ENCODE measurements around the gene CSPG4. TPM values are rescaled to one million over a fixed set of nuclear protein-coding genes. Genes with fewer than 3 reads are reported as not detected.
"Not testable (repeated sequence)": the region's sequence is repeated elsewhere in the genome, so short reads cannot be mapped to it uniquely, and the experiment has no call there.

Gene CSPG4, protein sequence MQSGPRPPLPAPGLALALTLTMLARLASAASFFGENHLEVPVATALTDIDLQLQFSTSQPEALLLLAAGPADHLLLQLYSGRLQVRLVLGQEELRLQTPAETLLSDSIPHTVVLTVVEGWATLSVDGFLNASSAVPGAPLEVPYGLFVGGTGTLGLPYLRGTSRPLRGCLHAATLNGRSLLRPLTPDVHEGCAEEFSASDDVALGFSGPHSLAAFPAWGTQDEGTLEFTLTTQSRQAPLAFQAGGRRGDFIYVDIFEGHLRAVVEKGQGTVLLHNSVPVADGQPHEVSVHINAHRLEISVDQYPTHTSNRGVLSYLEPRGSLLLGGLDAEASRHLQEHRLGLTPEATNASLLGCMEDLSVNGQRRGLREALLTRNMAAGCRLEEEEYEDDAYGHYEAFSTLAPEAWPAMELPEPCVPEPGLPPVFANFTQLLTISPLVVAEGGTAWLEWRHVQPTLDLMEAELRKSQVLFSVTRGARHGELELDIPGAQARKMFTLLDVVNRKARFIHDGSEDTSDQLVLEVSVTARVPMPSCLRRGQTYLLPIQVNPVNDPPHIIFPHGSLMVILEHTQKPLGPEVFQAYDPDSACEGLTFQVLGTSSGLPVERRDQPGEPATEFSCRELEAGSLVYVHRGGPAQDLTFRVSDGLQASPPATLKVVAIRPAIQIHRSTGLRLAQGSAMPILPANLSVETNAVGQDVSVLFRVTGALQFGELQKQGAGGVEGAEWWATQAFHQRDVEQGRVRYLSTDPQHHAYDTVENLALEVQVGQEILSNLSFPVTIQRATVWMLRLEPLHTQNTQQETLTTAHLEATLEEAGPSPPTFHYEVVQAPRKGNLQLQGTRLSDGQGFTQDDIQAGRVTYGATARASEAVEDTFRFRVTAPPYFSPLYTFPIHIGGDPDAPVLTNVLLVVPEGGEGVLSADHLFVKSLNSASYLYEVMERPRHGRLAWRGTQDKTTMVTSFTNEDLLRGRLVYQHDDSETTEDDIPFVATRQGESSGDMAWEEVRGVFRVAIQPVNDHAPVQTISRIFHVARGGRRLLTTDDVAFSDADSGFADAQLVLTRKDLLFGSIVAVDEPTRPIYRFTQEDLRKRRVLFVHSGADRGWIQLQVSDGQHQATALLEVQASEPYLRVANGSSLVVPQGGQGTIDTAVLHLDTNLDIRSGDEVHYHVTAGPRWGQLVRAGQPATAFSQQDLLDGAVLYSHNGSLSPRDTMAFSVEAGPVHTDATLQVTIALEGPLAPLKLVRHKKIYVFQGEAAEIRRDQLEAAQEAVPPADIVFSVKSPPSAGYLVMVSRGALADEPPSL (N-terminal part only)
- 1 to 10 TPM; 3.0 to 4.0 TPM for polyA plus RNA-seq

DNA sequence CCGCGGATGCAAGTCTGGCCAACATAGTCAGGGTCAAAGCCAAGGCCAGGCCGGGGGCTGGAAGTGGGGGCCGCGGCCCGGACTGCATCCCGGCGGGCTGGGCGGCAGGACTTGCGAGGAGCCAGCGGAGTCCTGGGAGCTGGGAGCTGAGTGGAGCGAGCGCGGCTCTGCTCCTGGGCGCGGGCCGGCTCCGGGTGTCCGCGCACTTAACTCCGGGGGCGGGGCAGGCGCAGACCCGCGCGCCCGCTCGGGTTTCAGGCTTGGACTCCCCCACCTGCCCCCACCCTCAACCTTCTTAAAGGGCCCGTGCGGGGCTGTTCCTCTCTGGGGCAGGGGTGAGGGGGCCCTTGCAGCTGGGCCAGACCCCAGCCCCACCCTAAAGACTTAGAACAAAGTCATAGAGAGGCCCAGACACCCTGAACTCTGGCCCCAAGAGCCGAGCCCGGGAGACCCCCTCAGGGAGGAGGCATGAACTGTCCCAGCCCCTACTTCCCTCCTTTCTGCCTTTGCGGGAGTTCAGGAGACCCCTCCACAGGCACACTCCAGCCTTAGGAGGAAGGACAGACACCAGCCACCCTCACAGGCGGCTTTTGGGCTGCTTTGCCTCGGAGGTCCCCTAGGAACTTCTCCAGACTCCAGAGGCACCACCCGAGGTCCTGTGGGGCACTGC is at the start of gene CSPG4:
Gene CSPG4, minus strand, starts transcription at position 181 of the 670 bp plus-strand sequence. Its CDS starts 93 bp downstream, at position 88.
- Histone ChIP-seq H3K4me3 (ENCODE audit: low read depth in 1 of 2, low read length in 2 of 2) (peak within 1 kb of the TSS; percentile 36 to 40), H3K27me3 (ENCODE audit: control insufficient read depth in 1 of 2, insufficient read depth in 2 of 2, low read length in 2 of 2) (no peaks in the 10 kb centered on the region), H3K27ac (ENCODE audit: low read depth in 2 of 2, low read length in 1 of 2) (peak within 1 kb of the TSS; percentile 51 to 83), H3K9me3 (ENCODE audit: control insufficient read depth in 2 of 2, insufficient read depth in 1 of 2, low read depth in 1 of 2, low read length in 1 of 2) (no peaks in the 10 kb centered on the region), H3K4me1 (ENCODE audit: control insufficient read depth in 2 of 2, insufficient read depth in 2 of 2, low read length in 1 of 2) (peaks cover 0 to 8% of the 10 kb centered on the region in 2 donors), H3K36me3 (ENCODE audit: control insufficient read depth in 2 of 2, insufficient read depth in 2 of 2, low read length in 1 of 2) (no peaks in the 10 kb centered on the region)
- WGBS, 2 donors = 8 to 9% methylated on average over 30 to 36 of the region's 36 CpGs

DNA sequence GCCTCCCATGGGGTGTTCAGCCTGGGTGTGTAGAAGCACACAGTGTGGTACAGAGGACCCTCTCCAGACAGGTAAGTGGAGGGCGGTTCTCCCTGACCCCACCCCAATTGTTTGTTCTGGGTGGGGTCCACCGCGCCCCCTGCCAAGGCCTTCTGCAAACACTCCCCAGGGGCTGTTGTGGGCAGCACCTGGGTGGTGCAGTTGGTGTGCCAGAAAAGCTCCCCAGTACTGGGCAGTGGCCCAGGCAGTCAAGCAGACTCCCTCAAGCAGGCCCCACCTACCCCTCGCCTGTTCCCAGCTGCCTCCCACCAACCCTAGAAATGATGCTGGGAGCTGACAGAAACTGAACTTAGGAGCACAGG is 49.7 kb upstream of the CSPG4 start:
- 66 to 67% methylated on average over 4 of the region's 4 CpGs for WGBS, 2 donors
- not testable (repeated sequence) for H3K27ac ChIP-seq (ENCODE audit: low read depth in 2 of 2, low read length in 1 of 2); H3K9me3 ChIP-seq (ENCODE audit: control insufficient read depth in 2 of 2, insufficient read depth in 1 of 2, low read depth in 1 of 2, low read length in 1 of 2); H3K4me1 ChIP-seq (ENCODE audit: control insufficient read depth in 2 of 2, insufficient read depth in 2 of 2, low read length in 1 of 2); H3K36me3 ChIP-seq (ENCODE audit: control insufficient read depth in 2 of 2, insufficient read depth in 2 of 2, low read length in 1 of 2); H3K27me3 ChIP-seq (ENCODE audit: control insufficient read depth in 1 of 2, insufficient read depth in 2 of 2, low read length in 2 of 2); H3K4me3 ChIP-seq (ENCODE audit: low read depth in 1 of 2, low read length in 2 of 2)

DNA sequence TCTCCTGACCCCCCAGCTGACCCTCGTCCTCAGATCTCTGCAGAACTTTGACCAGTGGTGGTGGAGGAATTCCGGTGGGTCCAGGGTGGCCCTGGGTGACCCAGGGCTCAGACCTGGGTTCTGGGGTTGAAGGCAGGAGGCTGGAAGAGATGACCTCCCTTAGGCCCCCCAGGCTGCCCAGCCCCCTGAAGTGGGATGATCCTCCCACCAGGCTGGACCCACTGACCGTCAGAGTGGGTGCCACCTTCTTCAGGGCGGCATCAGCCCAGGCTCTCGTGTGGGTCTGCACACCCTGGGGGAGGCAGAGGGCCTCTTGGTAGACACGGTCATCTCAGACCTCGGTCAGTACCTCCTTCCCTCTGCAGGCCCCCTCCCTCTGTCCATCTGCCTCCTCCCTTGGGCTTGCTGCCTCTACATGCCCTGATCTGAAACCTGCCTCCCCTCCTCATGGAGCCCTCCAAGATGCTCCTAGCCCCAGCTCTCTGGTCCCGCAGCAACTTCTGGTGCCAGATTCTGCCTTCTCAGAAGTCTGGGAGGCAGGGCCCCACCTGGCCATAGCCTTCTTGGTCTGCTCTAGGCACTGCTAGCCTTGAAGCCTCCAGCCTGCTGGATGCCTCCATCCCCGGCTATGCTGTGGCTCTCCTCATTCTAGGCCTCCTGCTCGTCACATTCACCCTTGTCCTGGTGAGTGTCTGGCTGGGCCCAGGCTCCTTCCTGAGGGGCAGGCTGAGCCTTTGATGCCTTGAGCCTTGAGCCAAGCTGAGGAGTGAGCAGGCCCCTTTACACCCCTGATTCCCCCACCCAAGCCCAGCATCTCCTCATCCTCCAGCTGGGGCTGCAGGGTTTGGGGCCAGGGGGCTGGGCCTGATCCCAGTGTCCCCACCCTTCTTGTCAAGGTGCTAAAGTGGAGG is 49.1 kb upstream of the CSPG4 start:
- Histone ChIP-seq H3K27me3 (ENCODE audit: control insufficient read depth in 1 of 2, insufficient read depth in 2 of 2, low read length in 2 of 2) (no peaks in the 10 kb centered on the region), H3K9me3 (ENCODE audit: control insufficient read depth in 2 of 2, insufficient read depth in 1 of 2, low read depth in 1 of 2, low read length in 1 of 2) (peaks cover 0 to 2% of the 10 kb centered on the region in 2 donors), H3K4me1 (ENCODE audit: control insufficient read depth in 2 of 2, insufficient read depth in 2 of 2, low read length in 1 of 2) (peaks cover 0 to 6% of the 10 kb centered on the region in 2 donors), H3K4me3 (ENCODE audit: low read depth in 1 of 2, low read length in 2 of 2) (no peak overlapping the region), H3K36me3 (ENCODE audit: control insufficient read depth in 2 of 2, insufficient read depth in 2 of 2, low read length in 1 of 2) (no peaks in the 10 kb centered on the region), H3K27ac (ENCODE audit: low read depth in 2 of 2, low read length in 1 of 2) (no peak overlapping the region)
- 92 to 94% methylated on average over 10 of the region's 10 CpGs for WGBS, 2 donors

DNA sequence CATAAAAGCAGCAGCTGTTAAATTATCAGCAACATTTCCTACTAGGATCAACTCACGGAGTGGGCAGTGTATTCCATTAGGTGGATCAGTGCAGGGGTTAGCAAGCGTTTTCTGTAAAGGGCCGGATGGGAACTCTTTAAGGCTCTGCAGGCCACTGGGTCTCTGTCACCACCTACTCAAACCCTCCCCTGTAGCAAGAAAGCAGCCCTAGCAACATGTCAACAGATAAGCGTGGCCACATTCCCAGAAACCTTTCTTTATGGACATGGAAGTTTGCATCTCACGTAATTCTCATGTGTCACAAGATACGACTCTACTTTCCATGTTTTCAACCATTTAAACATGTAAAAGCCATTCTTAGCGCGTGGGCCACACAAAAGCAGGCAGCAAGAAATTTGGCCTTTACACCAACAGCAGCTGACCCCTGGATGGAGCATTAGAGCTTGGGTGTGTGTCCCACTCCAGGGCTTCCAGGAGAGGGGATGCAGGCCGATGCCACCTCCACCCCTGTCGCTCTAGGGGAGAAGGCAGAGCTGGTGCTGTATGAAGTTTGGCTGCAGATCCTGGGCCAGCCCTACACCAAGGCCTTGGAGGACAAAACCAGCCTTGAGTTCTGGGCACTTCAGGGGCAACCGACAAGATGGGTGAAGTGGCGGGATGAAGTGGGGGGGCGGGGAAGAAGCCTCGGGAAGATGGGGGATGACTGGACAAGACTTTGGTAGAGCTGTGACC is 48.2 kb upstream of the CSPG4 start:
- Histone ChIP-seq H3K4me3 (ENCODE audit: low read depth in 1 of 2, low read length in 2 of 2) (no peak overlapping the region), H3K27me3 (ENCODE audit: control insufficient read depth in 1 of 2, insufficient read depth in 2 of 2, low read length in 2 of 2) (no peaks in the 10 kb centered on the region), H3K36me3 (ENCODE audit: control insufficient read depth in 2 of 2, insufficient read depth in 2 of 2, low read length in 1 of 2) (no peaks in the 10 kb centered on the region), H3K4me1 (ENCODE audit: control insufficient read depth in 2 of 2, insufficient read depth in 2 of 2, low read length in 1 of 2) (peaks cover 0 to 6% of the 10 kb centered on the region in 2 donors), H3K27ac (ENCODE audit: low read depth in 2 of 2, low read length in 1 of 2) (no peak overlapping the region), H3K9me3 (ENCODE audit: control insufficient read depth in 2 of 2, insufficient read depth in 1 of 2, low read depth in 1 of 2, low read length in 1 of 2) (peaks cover 0 to 2% of the 10 kb centered on the region in 2 donors)
- 93 to 96% methylated on average over 14 of the region's 14 CpGs for WGBS, 2 donors

DNA sequence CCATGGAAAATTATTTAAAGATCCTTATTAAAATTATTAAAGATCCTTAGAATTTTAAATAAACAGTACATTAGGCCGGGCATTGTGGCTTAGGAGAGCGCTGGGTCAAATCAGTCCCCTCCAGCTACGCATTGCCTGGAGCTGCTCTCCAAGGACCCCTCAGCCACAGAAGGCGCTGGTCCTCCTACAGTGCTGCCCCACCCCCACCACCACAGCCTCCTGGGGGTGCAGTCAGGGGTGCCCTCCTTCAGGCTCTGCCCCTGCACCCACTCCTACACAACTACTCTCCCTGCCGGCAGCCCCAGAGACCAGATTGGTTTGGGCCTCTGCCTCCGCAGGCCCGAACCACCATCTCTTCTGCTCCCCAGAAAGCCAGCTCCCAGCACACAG is 47.5 kb upstream of the CSPG4 start:
- not testable (repeated sequence) for H3K4me1 ChIP-seq (ENCODE audit: control insufficient read depth in 2 of 2, insufficient read depth in 2 of 2, low read length in 1 of 2); H3K9me3 ChIP-seq (ENCODE audit: control insufficient read depth in 2 of 2, insufficient read depth in 1 of 2, low read depth in 1 of 2, low read length in 1 of 2); H3K4me3 ChIP-seq (ENCODE audit: low read depth in 1 of 2, low read length in 2 of 2); H3K27me3 ChIP-seq (ENCODE audit: control insufficient read depth in 1 of 2, insufficient read depth in 2 of 2, low read length in 2 of 2); H3K27ac ChIP-seq (ENCODE audit: low read depth in 2 of 2, low read length in 1 of 2); H3K36me3 ChIP-seq (ENCODE audit: control insufficient read depth in 2 of 2, insufficient read depth in 2 of 2, low read length in 1 of 2)
- 94 to 96% methylated on average over 6 to 7 of the region's 7 CpGs for WGBS, 2 donors

DNA sequence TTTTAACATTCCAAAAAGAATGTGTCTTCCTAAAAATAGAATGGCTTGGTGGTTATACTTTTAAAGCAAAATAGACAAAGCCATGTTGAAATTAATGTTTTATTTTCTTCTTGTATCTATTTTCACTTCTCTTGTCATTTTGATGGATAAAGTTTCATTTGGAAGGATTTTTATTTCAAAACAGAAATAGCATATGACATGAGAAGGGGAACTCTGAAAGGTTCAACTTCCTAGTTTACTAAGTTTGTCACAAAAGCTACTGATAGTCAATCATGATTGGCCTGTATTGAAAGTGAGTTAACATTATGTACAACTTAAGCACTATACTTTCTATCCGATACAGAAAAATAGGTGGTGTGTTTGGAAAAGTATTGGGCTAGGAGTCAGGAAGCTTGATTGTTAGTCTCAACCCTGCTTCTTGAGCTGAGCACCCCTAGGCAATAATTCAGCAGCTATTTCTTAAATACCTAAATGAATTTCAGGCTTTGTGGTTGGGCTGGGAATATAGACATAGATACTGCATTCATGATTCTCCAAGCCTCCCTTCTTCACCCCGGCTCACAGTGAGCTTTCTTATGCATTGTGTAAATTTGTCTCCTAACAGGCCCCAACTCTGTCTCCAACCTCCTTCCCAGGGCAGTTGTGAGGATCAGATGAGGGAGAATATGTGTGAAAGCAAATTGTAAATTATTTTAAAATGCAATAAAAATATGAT is 46.9 kb upstream of the CSPG4 start:
- WGBS, 2 donors = 85 to 89% methylated on average over 2 of the region's 2 CpGs
- H3K27me3 ChIP-seq (ENCODE audit: control insufficient read depth in 1 of 2, insufficient read depth in 2 of 2, low read length in 2 of 2) = no peaks in the 10 kb centered on the region
- no peak overlapping the region for H3K27ac ChIP-seq (ENCODE audit: low read depth in 2 of 2, low read length in 1 of 2)
- H3K4me1 ChIP-seq (ENCODE audit: control insufficient read depth in 2 of 2, insufficient read depth in 2 of 2, low read length in 1 of 2) = peaks cover 0 to 6% of the 10 kb centered on the region in 2 donors
- H3K9me3 ChIP-seq (ENCODE audit: control insufficient read depth in 2 of 2, insufficient read depth in 1 of 2, low read depth in 1 of 2, low read length in 1 of 2) = peaks cover 0 to 2% of the 10 kb centered on the region in 2 donors
- no peak overlapping the region for H3K4me3 ChIP-seq (ENCODE audit: low read depth in 1 of 2, low read length in 2 of 2)
- no peaks in the 10 kb centered on the region for H3K36me3 ChIP-seq (ENCODE audit: control insufficient read depth in 2 of 2, insufficient read depth in 2 of 2, low read length in 1 of 2)

DNA sequence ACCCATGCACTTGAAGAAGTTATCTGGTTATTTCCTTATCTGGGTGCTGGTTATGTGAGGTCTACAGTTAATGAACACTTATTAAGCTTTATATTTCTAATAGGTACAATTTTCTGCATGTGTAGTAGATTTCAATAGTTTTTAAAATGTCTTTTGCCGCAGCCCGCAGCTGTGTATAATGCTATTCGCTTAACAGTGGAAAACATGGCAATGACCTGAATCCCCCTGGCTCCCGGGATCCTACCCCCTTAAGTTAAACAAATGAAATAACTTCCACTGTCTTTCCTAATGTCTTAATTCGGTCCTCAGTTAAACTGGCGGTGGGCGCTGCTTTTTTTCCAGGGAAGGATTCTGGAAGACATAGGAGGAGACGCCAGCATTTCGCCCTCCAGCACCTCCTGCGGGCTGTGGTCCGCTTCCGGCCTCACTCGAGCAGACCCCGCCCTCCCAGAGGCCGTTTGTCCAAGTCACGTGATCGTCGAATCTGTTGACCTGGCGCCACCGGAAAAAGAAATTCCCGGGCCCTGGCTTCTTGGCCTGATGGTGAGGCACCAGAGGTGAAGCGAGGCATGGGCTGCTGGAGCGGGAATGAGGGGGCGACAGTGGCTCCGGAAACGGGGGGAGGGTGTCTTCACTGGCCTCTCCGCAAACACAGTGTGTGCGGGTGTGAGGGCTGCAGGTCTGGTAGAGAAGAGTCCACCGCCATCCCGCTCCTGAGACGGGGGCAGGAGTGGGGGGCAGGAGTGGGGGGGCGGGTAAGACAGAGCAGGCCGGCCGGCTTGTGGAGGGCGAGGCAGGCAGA is 45.6 kb upstream of the CSPG4 start:
- 3% methylated on average over 35 of the region's 35 CpGs for WGBS, 2 donors

More for the DNA sequence above, 45.6 kb upstream of the CSPG4 start:
- peaks cover 0 to 6% of the 10 kb centered on the region in 2 donors for H3K4me1 ChIP-seq (ENCODE audit: control insufficient read depth in 2 of 2, insufficient read depth in 2 of 2, low read length in 1 of 2)
- peak overlapping the region; percentile 44 to 66 for H3K4me3 ChIP-seq (ENCODE audit: low read depth in 1 of 2, low read length in 2 of 2)
- H3K36me3 ChIP-seq (ENCODE audit: control insufficient read depth in 2 of 2, insufficient read depth in 2 of 2, low read length in 1 of 2) = no peaks in the 10 kb centered on the region
- peaks cover 0 to 2% of the 10 kb centered on the region in 2 donors for H3K9me3 ChIP-seq (ENCODE audit: control insufficient read depth in 2 of 2, insufficient read depth in 1 of 2, low read depth in 1 of 2, low read length in 1 of 2)
- H3K27me3 ChIP-seq (ENCODE audit: control insufficient read depth in 1 of 2, insufficient read depth in 2 of 2, low read length in 2 of 2) = no peaks in the 10 kb centered on the region
- peak overlapping the region; percentile 45 to 81 for H3K27ac ChIP-seq (ENCODE audit: low read depth in 2 of 2, low read length in 1 of 2)

All from esophagus (tissue), 2 donors.